Gastroesophageal sphincter (tissue), 4 donors: ENCODE data around the gene DUS3L. TPM values are rescaled to one million over a fixed set of nuclear protein-coding genes. Genes with fewer than 3 reads are reported as not detected.

Experiments used
- ATAC-seq: fragments of 150-250 bp; one replicate; pipeline ENCODE4 v1.9.1; 2016; ENCODE audit warnings: mild to moderate bottlenecking, moderate library complexity
- H3K27ac ChIP-seq, 4 donors: fragments of 200-600 bp; sonication (generic) in 3 of 4; 1 replicate in 3 of 4; 2 replicates in 1 of 4; pipeline ENCODE4 v1.5.1; 2016 to 2019
- H3K27me3 ChIP-seq: fragments of 200-600 bp; sonication (generic); one replicate; pipeline ENCODE4 v1.5.1; 2019
- H3K36me3 ChIP-seq, 2 donors: fragments of 200-600 bp; sonication (generic); one replicate each; pipeline ENCODE4 v1.5.1; 2019; ENCODE audit warnings: control low read depth in 1 of 2
- H3K4me1 ChIP-seq, 3 donors: fragments of 200-600 bp; sonication (generic); 1 replicate in 2 of 3; 2 replicates in 1 of 3; pipeline ENCODE4 v1.5.1; 2016 to 2019; ENCODE audit warnings: control low read depth in 2 of 3
- H3K4me3 ChIP-seq, 2 donors: fragments of 200-600 bp; sonication (generic); one replicate each; pipeline ENCODE4 v1.5.1; 2019; ENCODE audit warnings: mild to moderate bottlenecking in 1 of 2, moderate library complexity in 1 of 2
- H3K9me3 ChIP-seq, 3 donors: fragments of 200-600 bp; sonication (generic); one replicate each; pipeline ENCODE4 v1.5.1; 2017 to 2019; ENCODE audit warnings: control low read depth in 2 of 3
- EP300 ChIP-seq: sonication (generic); formaldehyde crosslinking; IDR thresholded peaks from one replicate; pipeline ENCODE4 v1.6.1; 2017; ENCODE audit warnings: antibody characterized with exemption, mild to moderate bottlenecking
- POLR2A ChIP-seq, 2 donors: fragments of 450-650 bp; IDR thresholded peaks; one replicate each; pipeline ENCODE4 v1.6.1; 2017; ENCODE audit warnings: antibody characterized with exemption in 2 of 2, mild to moderate bottlenecking in 2 of 2, moderate library complexity in 1 of 2
- POLR2AphosphoS5 ChIP-seq: sonication (generic); formaldehyde crosslinking; IDR thresholded peaks from one replicate; pipeline ENCODE4 v1.6.1; 2017; ENCODE audit warnings: antibody characterized with exemption
- WGBS, 2 donors: methylation state at CpG; one replicate each; pipeline ENCODE4 v1.1.5; 2018; ENCODE audit warnings: low coverage in 1 of 2; 5-methylcytosine and 5-hydroxymethylcytosine counted together
- total RNA-seq, 4 donors: library from RNA; depleted of rRNA; stranded (reverse); fragments of >200 nt; gene quantifications; one replicate each; pipeline ENCODE4 v1.1.0, GENCODE V29; 2016
- TF ChIP-seq, protein P1 (sequence below), 4 experiments: fragments of 200-600 bp in 2 of 4; fragments of 450-650 bp in 2 of 4; sonication (generic) in 1 of 4; IDR thresholded peaks; one replicate each; pipeline ENCODE4 v1.5.1; 2017 to 2019; ENCODE audit warnings: antibody characterized with exemption in 4 of 4, mild to moderate bottlenecking in 2 of 4, moderate library complexity in 2 of 4

Gene DUS3L
- total RNA-seq, 4 donors from 2014 or later = 14.1 to 39.4 (median 22.6) TPM

DNA sequence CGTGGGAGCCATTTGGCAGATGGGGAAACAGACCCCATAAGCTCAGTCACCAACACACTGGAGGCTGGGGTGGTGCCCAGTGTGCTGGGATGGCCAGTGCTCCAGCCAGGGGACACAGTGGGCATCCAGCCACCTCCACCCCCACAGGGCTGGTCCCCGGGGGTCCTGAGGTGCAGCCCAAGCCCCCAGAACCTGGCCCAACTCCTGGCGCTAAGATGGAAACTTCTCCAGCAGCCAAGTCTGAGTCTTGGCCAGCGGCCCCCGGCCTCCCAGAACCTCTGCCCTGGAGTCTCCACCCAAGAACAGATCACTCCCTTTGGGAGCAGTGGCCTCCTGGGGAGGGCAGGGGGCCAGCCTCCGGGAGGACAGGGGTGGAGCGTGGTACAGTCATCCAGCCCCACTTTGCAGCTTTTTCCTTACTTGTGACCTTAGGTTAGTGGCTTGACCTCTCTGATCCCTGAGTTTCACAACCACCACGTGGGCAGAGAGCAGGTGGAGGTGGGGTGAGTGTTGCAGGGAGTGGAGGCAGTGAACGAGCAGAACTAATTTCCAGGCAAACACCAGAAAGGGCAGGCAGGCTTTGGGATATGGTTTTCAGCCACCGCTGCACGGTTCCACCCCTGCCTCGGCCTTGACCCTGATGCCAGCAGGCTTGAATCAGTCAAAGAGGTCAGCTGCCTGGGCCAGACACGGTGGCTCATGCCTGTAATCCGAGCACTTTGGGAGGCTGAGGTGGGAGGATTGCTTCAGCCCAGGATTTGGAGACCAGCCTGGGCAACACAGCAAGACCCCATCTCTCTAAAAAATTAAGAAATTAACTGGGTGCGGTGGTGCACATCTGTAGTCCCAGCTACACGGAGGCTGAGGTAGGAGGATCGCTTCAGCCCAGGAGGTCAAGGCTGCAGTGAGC lies 9.7 kb upstream of the DUS3L start:
- Histone ChIP-seq H3K27me3 (peaks cover 54% of the 10 kb centered on the region), H3K9me3 (no peaks in the 10 kb centered on the region), H3K36me3 (no peaks in the 10 kb centered on the region), H3K27ac (no peak overlapping the region), H3K4me3 (no peak overlapping the region), H3K4me1 (peaks cover 0 to 25% (median 10%) of the 10 kb centered on the region in 3 donors)
- TF ChIP-seq EP300 (no peak), POLR2A (IDR thresholded peaks at IDR 0.05) (no peak), POLR2AphosphoS5 (no peak)
- TF ChIP-seq, protein P1, sequence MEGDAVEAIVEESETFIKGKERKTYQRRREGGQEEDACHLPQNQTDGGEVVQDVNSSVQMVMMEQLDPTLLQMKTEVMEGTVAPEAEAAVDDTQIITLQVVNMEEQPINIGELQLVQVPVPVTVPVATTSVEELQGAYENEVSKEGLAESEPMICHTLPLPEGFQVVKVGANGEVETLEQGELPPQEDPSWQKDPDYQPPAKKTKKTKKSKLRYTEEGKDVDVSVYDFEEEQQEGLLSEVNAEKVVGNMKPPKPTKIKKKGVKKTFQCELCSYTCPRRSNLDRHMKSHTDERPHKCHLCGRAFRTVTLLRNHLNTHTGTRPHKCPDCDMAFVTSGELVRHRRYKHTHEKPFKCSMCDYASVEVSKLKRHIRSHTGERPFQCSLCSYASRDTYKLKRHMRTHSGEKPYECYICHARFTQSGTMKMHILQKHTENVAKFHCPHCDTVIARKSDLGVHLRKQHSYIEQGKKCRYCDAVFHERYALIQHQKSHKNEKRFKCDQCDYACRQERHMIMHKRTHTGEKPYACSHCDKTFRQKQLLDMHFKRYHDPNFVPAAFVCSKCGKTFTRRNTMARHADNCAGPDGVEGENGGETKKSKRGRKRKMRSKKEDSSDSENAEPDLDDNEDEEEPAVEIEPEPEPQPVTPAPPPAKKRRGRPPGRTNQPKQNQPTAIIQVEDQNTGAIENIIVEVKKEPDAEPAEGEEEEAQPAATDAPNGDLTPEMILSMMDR (IDR thresholded peaks at IDR 0.05) = no peak
- WGBS, 2 donors = 77 to 81% methylated on average over 5 to 8 of the region's 17 CpGs
- no peak for ATAC-seq

DNA sequence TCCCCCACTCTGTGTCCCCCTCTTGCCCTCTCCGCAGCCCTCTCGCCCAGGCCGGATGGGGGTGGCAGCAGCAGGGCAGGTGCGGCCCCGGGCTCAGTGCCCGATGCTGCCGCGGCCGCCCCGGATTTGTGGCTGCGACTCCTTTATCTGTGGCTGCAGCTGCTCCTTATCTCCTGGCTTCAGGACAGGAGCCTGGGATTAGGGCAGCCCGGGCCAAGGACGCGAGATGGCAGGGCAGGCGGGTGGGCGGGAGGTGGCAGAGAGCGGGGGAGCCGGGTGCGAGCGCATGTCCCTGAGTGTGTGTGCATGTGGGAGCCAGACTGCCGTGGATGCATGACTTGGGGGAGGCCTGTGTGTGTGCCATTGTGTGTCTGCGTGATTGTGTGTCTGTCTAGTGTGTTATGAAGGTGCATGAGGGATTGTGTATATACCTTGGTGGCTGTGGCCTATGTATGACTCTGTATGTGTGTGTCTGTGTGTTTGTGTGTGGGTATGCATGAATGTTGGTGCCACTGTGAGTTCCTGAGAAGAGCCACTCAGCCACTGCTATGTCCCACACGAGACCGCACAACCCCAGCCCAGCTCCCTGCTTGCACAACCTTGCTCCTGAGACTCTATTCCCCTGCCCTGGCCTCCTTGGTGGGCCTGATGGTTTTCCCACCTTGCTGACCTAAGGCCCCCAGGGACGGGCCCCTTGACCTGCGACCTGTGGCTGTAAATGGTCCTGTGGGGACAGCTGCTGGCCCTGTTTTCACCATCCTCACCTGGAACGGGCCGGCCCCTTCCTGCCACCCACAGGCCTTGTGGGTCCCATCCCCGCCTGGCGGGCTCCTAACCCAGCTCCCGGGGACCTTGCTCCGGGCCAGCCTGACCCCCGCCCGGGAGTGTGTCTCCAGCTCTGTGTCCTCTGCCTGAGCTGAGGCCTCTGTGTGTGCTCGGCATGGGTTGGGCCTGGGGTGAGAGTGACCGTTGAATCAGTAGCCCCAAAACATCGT lies 8.6 kb upstream of the DUS3L start:
- Histone ChIP-seq H3K4me3 (no peak overlapping the region), H3K27me3 (peaks cover 52% of the 10 kb centered on the region), H3K4me1 (peaks cover 0 to 19% (median 9%) of the 10 kb centered on the region in 3 donors), H3K9me3 (no peaks in the 10 kb centered on the region), H3K27ac (no peak overlapping the region), H3K36me3 (no peaks in the 10 kb centered on the region)
- 81% methylated on average over 3 of the region's 37 CpGs; no CpG with 5 or more reads in 1 of the 2 donors for WGBS, 2 donors
- TF ChIP-seq POLR2A (IDR thresholded peaks at IDR 0.05) (no peak), POLR2AphosphoS5 (no peak), EP300 (no peak)
- TF ChIP-seq, protein P1 (IDR thresholded peaks at IDR 0.05) = no peak
- no peak for ATAC-seq

DNA sequence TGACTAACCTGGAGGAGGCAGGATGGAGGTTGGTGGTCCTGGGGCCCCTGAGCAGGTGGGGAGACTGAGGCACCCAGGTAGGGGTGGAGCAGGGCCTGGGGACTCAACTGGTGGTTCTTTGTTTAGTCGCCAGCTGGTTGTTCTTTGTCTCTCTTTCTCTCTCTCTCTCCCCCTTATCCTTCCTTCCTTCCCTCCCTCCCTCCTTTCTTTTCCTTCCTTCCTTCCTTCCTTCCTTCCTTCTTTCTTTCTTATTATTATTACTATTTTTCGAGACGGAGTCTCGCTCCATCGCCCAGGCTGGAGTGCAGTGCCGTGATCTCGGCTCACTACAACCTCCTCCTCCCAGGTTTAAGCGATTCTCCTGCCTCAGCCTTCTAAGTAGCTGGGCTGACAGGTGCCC lies 7.3 kb upstream of the DUS3L start:
- H3K27ac ChIP-seq = no peak overlapping the region
- H3K27me3 ChIP-seq = peaks cover 40% of the 10 kb centered on the region
- H3K36me3 ChIP-seq = no peaks in the 10 kb centered on the region
- H3K4me1 ChIP-seq = peaks cover 0 to 7% (median 0%) of the 10 kb centered on the region in 3 donors
- no peak for ATAC-seq
- no peaks in the 10 kb centered on the region for H3K9me3 ChIP-seq
- H3K4me3 ChIP-seq = no peak overlapping the region
- WGBS, 2 donors = 87% methylated on average over 7 of the region's 8 CpGs; no CpG with 5 or more reads in 1 of the 2 donors
- TF ChIP-seq POLR2A (IDR thresholded peaks at IDR 0.05) (no peak), EP300 (no peak), POLR2AphosphoS5 (no peak)

DNA sequence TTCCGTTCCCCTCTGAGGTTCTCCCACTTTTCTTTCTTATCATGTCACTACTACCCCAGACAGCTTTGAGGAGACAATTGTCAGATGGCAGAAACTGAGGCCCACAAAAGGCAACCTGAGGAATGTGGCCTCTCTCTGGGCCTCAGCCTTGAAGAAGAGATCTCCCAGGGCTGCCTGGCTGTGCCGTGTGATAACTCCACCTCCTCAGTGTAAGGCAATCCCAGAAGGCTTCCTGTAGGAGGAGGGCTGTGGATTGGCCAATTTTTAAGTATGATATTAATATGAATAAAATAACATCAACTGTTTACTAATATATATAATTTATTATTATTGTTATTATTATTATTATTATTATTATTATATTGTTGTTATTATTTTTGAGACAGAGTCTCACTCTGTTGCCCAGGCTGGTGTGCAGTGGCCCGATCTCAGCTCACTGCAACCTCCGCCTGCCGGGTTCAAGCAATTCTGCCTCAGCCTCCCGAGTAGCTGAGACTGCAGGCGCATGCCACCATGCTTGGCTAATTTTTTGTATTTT lies 4.5 kb upstream of the DUS3L start:
- WGBS, 2 donors = 73 to 87% methylated on average over 2 to 7 of the region's 7 CpGs
- H3K9me3 ChIP-seq = no peaks in the 10 kb centered on the region
- no peak for TF ChIP-seq POLR2A (IDR thresholded peaks at IDR 0.05)
- TF ChIP-seq EP300 = no peak
- no peak for TF ChIP-seq POLR2AphosphoS5
- ATAC-seq = no peak
- no peak overlapping the region for H3K27ac ChIP-seq
- peaks cover 12% of the 10 kb centered on the region for H3K27me3 ChIP-seq
- no peaks in the 10 kb centered on the region for H3K4me1 ChIP-seq
- H3K4me3 ChIP-seq = no peak overlapping the region
- no peaks in the 10 kb centered on the region for H3K36me3 ChIP-seq

- H3K36me3 ChIP-seq = peaks cover 0 to 19% of the 10 kb centered on the region in 2 donors
- H3K4me1 ChIP-seq = peaks cover 0 to 10% (median 6%) of the 10 kb centered on the region in 3 donors
- H3K27me3 ChIP-seq = no peaks in the 10 kb centered on the region
- H3K9me3 ChIP-seq = no peaks in the 10 kb centered on the region
- TF ChIP-seq POLR2A (IDR thresholded peaks at IDR 0.05) = no peak
- no peak for TF ChIP-seq EP300
- TF ChIP-seq POLR2AphosphoS5 = no peak
- TF ChIP-seq, protein P1 (IDR thresholded peaks at IDR 0.05) = no peak
- ATAC-seq = no peak
- no peak overlapping the region for H3K4me3 ChIP-seq
- WGBS, 2 donors = 81 to 100% methylated on average over 2 of the region's 3 CpGs
- H3K27ac ChIP-seq = no peak overlapping the region
Measured at GRCh38 chr19:5793188-5793587, 2.2 kb upstream of the DUS3L start.
